ENCODE results near the gene MYO1E. TPM values are rescaled to one million over a fixed set of nuclear protein-coding genes. Genes with fewer than 3 reads are reported as not detected.

Gene MYO1E
- total RNA-seq, 5 donors from 2014 or later (not counting 1 experiment from before 2014, with no cell fraction given): 1.3 to 11.7 (median 4.3) TPM

GRCh38 chr15:59174151-59174834, 198.4 kb downstream of the MYO1E start:
- H3K9me3 ChIP-seq: no peaks in the 10 kb centered on the region
- no peaks in the 10 kb centered on the region for H3K36me3 ChIP-seq (ENCODE audit: control insufficient read depth in 2 of 2, extremely low read depth in 1 of 2, insufficient read depth in 1 of 2, low read length in 1 of 2)
- no peaks in the 10 kb centered on the region for H3K4me1 ChIP-seq (ENCODE audit: control insufficient read depth in 1 of 2, extremely low read depth in 1 of 2, insufficient read depth in 2 of 2, low read length in 2 of 2)
- ChIA-PET POLR2A (no interaction called here), CTCF (interaction anchor here in 1 of 2 donors (1.0 to 1.1 kb wide), 2 partner anchors 354 to 362 kb away, joined by 3 read pairs; no protein-coding TSS in a partner anchor)
- no peak overlapping the region for H3K4me3 ChIP-seq (ENCODE audit: control insufficient read depth in 1 of 2, extremely low read depth in 1 of 2, low read length in 1 of 2)
- DNase-seq: no peak
- H3K4me1 Mint-ChIP-seq: no peaks in the 10 kb centered on the region
- H3K27ac ChIP-seq (ENCODE audit: low read length): no peak overlapping the region
- H3K27me3 ChIP-seq (replicated peaks in 1 of 2; ENCODE audit: control insufficient read depth in 2 of 2, extremely low read depth in 1 of 2, insufficient read depth in 2 of 2, low read length in 1 of 2): peaks cover 0 to 8% of the 10 kb centered on the region in 2 experiments
- H3K27ac Mint-ChIP-seq: no peak overlapping the region
- no peak for ATAC-seq (replicated peaks in 1 of 4)
- H3K4me3 Mint-ChIP-seq: no peak overlapping the region
- no peaks in the 10 kb centered on the region for H3K36me3 Mint-ChIP-seq
- whole genome bisulfite sequencing (ENCODE audit: insufficient coverage): 89% methylated on average over 3 of the region's 12 CpGs
- H3K9me3 Mint-ChIP-seq: no peaks in the 10 kb centered on the region
- peaks cover 10 to 19% of the 10 kb centered on the region in 2 donors for H3K27me3 Mint-ChIP-seq

- Histone ChIP-seq H3K4me3 (ENCODE audit: control insufficient read depth in 1 of 2, extremely low read depth in 1 of 2, low read length in 1 of 2) (no peak overlapping the region), H3K27me3 (replicated peaks in 1 of 2; ENCODE audit: control insufficient read depth in 2 of 2, extremely low read depth in 1 of 2, insufficient read depth in 2 of 2, low read length in 1 of 2) (peaks cover 0 to 6% of the 10 kb centered on the region in 2 experiments), H3K36me3 (ENCODE audit: control insufficient read depth in 2 of 2, extremely low read depth in 1 of 2, insufficient read depth in 1 of 2, low read length in 1 of 2) (no peaks in the 10 kb centered on the region), H3K9me3 (no peaks in the 10 kb centered on the region), H3K27ac (ENCODE audit: low read length) (no peak overlapping the region), H3K4me1 (ENCODE audit: control insufficient read depth in 1 of 2, extremely low read depth in 1 of 2, insufficient read depth in 2 of 2, low read length in 2 of 2) (no peaks in the 10 kb centered on the region)
- no peak overlapping the region for H3K27ac Mint-ChIP-seq
- no peaks in the 10 kb centered on the region for H3K4me1 Mint-ChIP-seq
- ChIA-PET CTCF (interaction anchor here in 1 of 2 donors (0.6 kb wide), 1 partner anchor 9 kb away, joined by 3 read pairs; no protein-coding TSS in a partner anchor), POLR2A (no interaction called here)
- DNase-seq: no peak
- ATAC-seq (replicated peaks in 1 of 4): no peak
- WGBS (ENCODE audit: insufficient coverage): no CpG with 5 or more reads among the region's 5 CpGs
- H3K4me3 Mint-ChIP-seq: no peak overlapping the region
- peaks cover 5 to 11% of the 10 kb centered on the region in 2 donors for H3K27me3 Mint-ChIP-seq
- no peaks in the 10 kb centered on the region for H3K36me3 Mint-ChIP-seq
- no peaks in the 10 kb centered on the region for H3K9me3 Mint-ChIP-seq
Measured at GRCh38 chr15:59173194-59173593, 199.5 kb downstream of the MYO1E start.

GRCh38 chr15:59172289-59172901, 200.3 kb downstream of the MYO1E start:
- H3K4me3 Mint-ChIP-seq: no peak overlapping the region
- ChIA-PET CTCF (interaction anchor here in 1 of 2 donors (0.6 kb wide), 1 partner anchor 8 kb away, joined by 3 read pairs; no protein-coding TSS in a partner anchor), POLR2A (no interaction called here)
- peaks cover 5 to 11% of the 10 kb centered on the region in 2 donors for H3K27me3 Mint-ChIP-seq
- no peaks in the 10 kb centered on the region for H3K9me3 Mint-ChIP-seq
- no peak overlapping the region for H3K27ac ChIP-seq (ENCODE audit: low read length)
- no peaks in the 10 kb centered on the region for H3K36me3 ChIP-seq (ENCODE audit: control insufficient read depth in 2 of 2, extremely low read depth in 1 of 2, insufficient read depth in 1 of 2, low read length in 1 of 2)
- H3K27me3 ChIP-seq (replicated peaks in 1 of 2; ENCODE audit: control insufficient read depth in 2 of 2, extremely low read depth in 1 of 2, insufficient read depth in 2 of 2, low read length in 1 of 2): peaks cover 0 to 3% of the 10 kb centered on the region in 2 experiments
- ATAC-seq (replicated peaks in 1 of 4) (no peak), DNase-seq (no peak)
- H3K4me1 Mint-ChIP-seq: no peaks in the 10 kb centered on the region
- no peak overlapping the region for H3K27ac Mint-ChIP-seq
- no peaks in the 10 kb centered on the region for H3K36me3 Mint-ChIP-seq
- H3K4me3 ChIP-seq (ENCODE audit: control insufficient read depth in 1 of 2, extremely low read depth in 1 of 2, low read length in 1 of 2): no peak overlapping the region
- no peaks in the 10 kb centered on the region for H3K4me1 ChIP-seq (ENCODE audit: control insufficient read depth in 1 of 2, extremely low read depth in 1 of 2, insufficient read depth in 2 of 2, low read length in 2 of 2)
- no peaks in the 10 kb centered on the region for H3K9me3 ChIP-seq
- WGBS (ENCODE audit: insufficient coverage): 98% methylated on average over 4 of the region's 7 CpGs

GRCh38 chr15:59171067-59171397, 201.6 kb downstream of the MYO1E start:
- H3K4me3 Mint-ChIP-seq: no peak overlapping the region
- no peak for ATAC-seq (replicated peaks in 1 of 4)
- H3K9me3 Mint-ChIP-seq: no peaks in the 10 kb centered on the region
- no peaks in the 10 kb centered on the region for H3K9me3 ChIP-seq
- H3K36me3 ChIP-seq (ENCODE audit: control insufficient read depth in 2 of 2, extremely low read depth in 1 of 2, insufficient read depth in 1 of 2, low read length in 1 of 2): no peaks in the 10 kb centered on the region
- H3K27ac Mint-ChIP-seq: no peak overlapping the region
- CTCF ChIA-PET: no interaction called here
- no peaks in the 10 kb centered on the region for H3K36me3 Mint-ChIP-seq
- H3K4me3 ChIP-seq (ENCODE audit: control insufficient read depth in 1 of 2, extremely low read depth in 1 of 2, low read length in 1 of 2): no peak overlapping the region
- H3K27me3 Mint-ChIP-seq: peaks cover 3 to 11% of the 10 kb centered on the region in 2 donors
- H3K4me1 ChIP-seq (ENCODE audit: control insufficient read depth in 1 of 2, extremely low read depth in 1 of 2, insufficient read depth in 2 of 2, low read length in 2 of 2): no peaks in the 10 kb centered on the region
- WGBS (ENCODE audit: insufficient coverage): 91% methylated on average over 6 of the region's 8 CpGs
- DNase-seq: no peak
- H3K27ac ChIP-seq (ENCODE audit: low read length): no peak overlapping the region
- POLR2A ChIA-PET: no interaction called here
- H3K27me3 ChIP-seq (replicated peaks in 1 of 2; ENCODE audit: control insufficient read depth in 2 of 2, extremely low read depth in 1 of 2, insufficient read depth in 2 of 2, low read length in 1 of 2): peaks cover 0 to 3% of the 10 kb centered on the region in 2 experiments
- H3K4me1 Mint-ChIP-seq: no peaks in the 10 kb centered on the region

- no peak overlapping the region for H3K27ac ChIP-seq (ENCODE audit: low read length)
- H3K4me1 Mint-ChIP-seq: no peaks in the 10 kb centered on the region
- H3K27ac Mint-ChIP-seq: no peak overlapping the region
- no peaks in the 10 kb centered on the region for H3K9me3 ChIP-seq
- ChIA-PET POLR2A (interaction anchor here in 1 of 2 donors (0.6 kb wide), 1 partner anchor 17 kb away, joined by 4 read pairs; no protein-coding TSS in a partner anchor), CTCF (interaction anchor here (0.6 to 1.0 kb wide), 2 partner anchors 59 to 190 kb away, joined by 3 to 5 read pairs; no protein-coding TSS in a partner anchor)
- no peaks in the 10 kb centered on the region for H3K9me3 Mint-ChIP-seq
- peaks cover 0 to 8% of the 10 kb centered on the region in 2 donors for H3K27me3 Mint-ChIP-seq
- DNase-seq (no peak), ATAC-seq (replicated peaks in 1 of 4) (no peak)
- no peak overlapping the region for H3K4me3 ChIP-seq (ENCODE audit: control insufficient read depth in 1 of 2, extremely low read depth in 1 of 2, low read length in 1 of 2)
- no peaks in the 10 kb centered on the region for H3K4me1 ChIP-seq (ENCODE audit: control insufficient read depth in 1 of 2, extremely low read depth in 1 of 2, insufficient read depth in 2 of 2, low read length in 2 of 2)
- 67% methylated on average over 9 of the region's 12 CpGs for WGBS (ENCODE audit: insufficient coverage)
- H3K36me3 Mint-ChIP-seq: no peaks in the 10 kb centered on the region
- H3K36me3 ChIP-seq (ENCODE audit: control insufficient read depth in 2 of 2, extremely low read depth in 1 of 2, insufficient read depth in 1 of 2, low read length in 1 of 2): no peaks in the 10 kb centered on the region
- peaks cover 0 to 3% of the 10 kb centered on the region in 2 experiments for H3K27me3 ChIP-seq (replicated peaks in 1 of 2; ENCODE audit: control insufficient read depth in 2 of 2, extremely low read depth in 1 of 2, insufficient read depth in 2 of 2, low read length in 1 of 2)
- no peak overlapping the region for H3K4me3 Mint-ChIP-seq
Measured at GRCh38 chr15:59170295-59171066, 202.2 kb downstream of the MYO1E start.

GRCh38 chr15:59169251-59169708, 203.4 kb downstream of the MYO1E start:
- H3K27ac Mint-ChIP-seq: no peak overlapping the region
- no peaks in the 10 kb centered on the region for H3K4me1 ChIP-seq (ENCODE audit: control insufficient read depth in 1 of 2, extremely low read depth in 1 of 2, insufficient read depth in 2 of 2, low read length in 2 of 2)
- ChIA-PET POLR2A (no interaction called here), CTCF (interaction anchor here in 1 of 2 donors (1.0 kb wide), 1 partner anchor 60 kb away, joined by 3 read pairs; no protein-coding TSS in a partner anchor)
- no peak overlapping the region for H3K4me3 ChIP-seq (ENCODE audit: control insufficient read depth in 1 of 2, extremely low read depth in 1 of 2, low read length in 1 of 2)
- WGBS (ENCODE audit: insufficient coverage): 100% methylated on average over 1 of the region's 3 CpGs
- H3K36me3 ChIP-seq (ENCODE audit: control insufficient read depth in 2 of 2, extremely low read depth in 1 of 2, insufficient read depth in 1 of 2, low read length in 1 of 2): no peaks in the 10 kb centered on the region
- no peaks in the 10 kb centered on the region for H3K36me3 Mint-ChIP-seq
- DNase-seq: no peak
- H3K27ac ChIP-seq (ENCODE audit: low read length): no peak overlapping the region
- H3K4me1 Mint-ChIP-seq: no peaks in the 10 kb centered on the region
- H3K4me3 Mint-ChIP-seq: no peak overlapping the region
- peaks cover 0 to 4% of the 10 kb centered on the region in 2 donors for H3K27me3 Mint-ChIP-seq
- H3K9me3 ChIP-seq: no peaks in the 10 kb centered on the region
- no peaks in the 10 kb centered on the region for H3K9me3 Mint-ChIP-seq
- H3K27me3 ChIP-seq (replicated peaks in 1 of 2; ENCODE audit: control insufficient read depth in 2 of 2, extremely low read depth in 1 of 2, insufficient read depth in 2 of 2, low read length in 1 of 2): no peaks in the 10 kb centered on the region
- ATAC-seq (replicated peaks in 1 of 4): no peak
